Neural progenitor cell (in vitro differentiated cells): ENCODE measurements around the gene OR8H2.

Experiments
- EZH2 ChIP-seq: fragments of 200-600 bp; sonication (generic); IDR thresholded peaks from 2 replicates; pipeline ENCODE4 v1.6.1; 2017; ENCODE audit warnings: antibody characterized with exemption, mild to moderate bottlenecking, moderate library complexity
- TF ChIP-seq, protein P1 (sequence below): fragments of 200-600 bp; sonication (generic); IDR thresholded peaks from 2 replicates; pipeline ENCODE4 v1.5.1; 2017; ENCODE audit warnings: antibody characterized with exemption, mild to moderate bottlenecking

GRCh38 chr11:56140151-56140661 lies 36.7 kb downstream of the OR8H2 start, which contains the start of gene OR8J3:
- TF ChIP-seq, protein P1, sequence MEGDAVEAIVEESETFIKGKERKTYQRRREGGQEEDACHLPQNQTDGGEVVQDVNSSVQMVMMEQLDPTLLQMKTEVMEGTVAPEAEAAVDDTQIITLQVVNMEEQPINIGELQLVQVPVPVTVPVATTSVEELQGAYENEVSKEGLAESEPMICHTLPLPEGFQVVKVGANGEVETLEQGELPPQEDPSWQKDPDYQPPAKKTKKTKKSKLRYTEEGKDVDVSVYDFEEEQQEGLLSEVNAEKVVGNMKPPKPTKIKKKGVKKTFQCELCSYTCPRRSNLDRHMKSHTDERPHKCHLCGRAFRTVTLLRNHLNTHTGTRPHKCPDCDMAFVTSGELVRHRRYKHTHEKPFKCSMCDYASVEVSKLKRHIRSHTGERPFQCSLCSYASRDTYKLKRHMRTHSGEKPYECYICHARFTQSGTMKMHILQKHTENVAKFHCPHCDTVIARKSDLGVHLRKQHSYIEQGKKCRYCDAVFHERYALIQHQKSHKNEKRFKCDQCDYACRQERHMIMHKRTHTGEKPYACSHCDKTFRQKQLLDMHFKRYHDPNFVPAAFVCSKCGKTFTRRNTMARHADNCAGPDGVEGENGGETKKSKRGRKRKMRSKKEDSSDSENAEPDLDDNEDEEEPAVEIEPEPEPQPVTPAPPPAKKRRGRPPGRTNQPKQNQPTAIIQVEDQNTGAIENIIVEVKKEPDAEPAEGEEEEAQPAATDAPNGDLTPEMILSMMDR: no peak
- TF ChIP-seq EZH2: no peak
